Measurements from ENCODE around the gene VWA3A. TPM values are rescaled to one million over a fixed set of nuclear protein-coding genes. Genes with fewer than 3 reads are reported as not detected.
"Not testable (repeated sequence)": the region's sequence is repeated elsewhere in the genome, so short reads cannot be mapped to it uniquely, and the experiment has no call there.

Gene VWA3A
- total RNA-seq, 2 experiments from 2014 or later = 0.15 to 0.20 TPM

- Mint-ChIP-seq H3K27ac (peak overlapping the region; percentile 99), H3K9me3 (peaks cover 8% of the 10 kb centered on the region), H3K27me3 (peaks cover 2% of the 10 kb centered on the region), H3K4me1 (peaks cover 61% of the 10 kb centered on the region), H3K4me3 (peak overlapping the region; percentile 83), H3K36me3 (ENCODE audit: low read depth) (peaks cover 12% of the 10 kb centered on the region)
- ChIA-PET CTCF (interaction anchor here (0.9 to 5.4 kb wide), 6 partner anchors 12 to 115 kb away, joined by 3 to 41 read pairs (median 6); partner anchors contain the start of genes EEF2K and POLR3E), POLR2A (interaction anchor here (0.9 kb wide), 1 partner anchor 239 kb away, joined by 3 read pairs; no protein-coding TSS in a partner anchor)
- DNase-seq = peak; percentile 88
Observed at GRCh38 chr16:22192261-22193062, 100.1 kb downstream of the VWA3A start.

GRCh38 chr16:22193063-22193411 is 100.7 kb downstream of the VWA3A start:
- POLR2A ChIA-PET = no interaction called here
- H3K27ac Mint-ChIP-seq = peak overlapping the region; percentile 99
- peaks cover 8% of the 10 kb centered on the region for H3K9me3 Mint-ChIP-seq
- H3K4me3 Mint-ChIP-seq = peak overlapping the region; percentile 83
- DNase-seq = no peak
- CTCF ChIA-PET = interaction anchor here (0.9 to 5.4 kb wide), 4 partner anchors 13 to 105 kb away, joined by 3 to 41 read pairs (median 24); partner anchors contain the start of genes EEF2K and POLR3E
- H3K27me3 Mint-ChIP-seq = peaks cover 2% of the 10 kb centered on the region
- peaks cover 12% of the 10 kb centered on the region for H3K36me3 Mint-ChIP-seq (ENCODE audit: low read depth)
- peaks cover 62% of the 10 kb centered on the region for H3K4me1 Mint-ChIP-seq

GRCh38 chr16:22194707-22195444 is 102.5 kb downstream of the VWA3A start:
- ChIA-PET POLR2A (no interaction called here), CTCF (interaction anchor here (0.7 to 4.9 kb wide), 6 partner anchors 11 to 106 kb away, joined by 3 to 37 read pairs (median 6); partner anchors contain the start of genes EEF2K and POLR3E)
- Mint-ChIP-seq H3K27ac (peak overlapping the region; percentile 92), H3K4me3 (peak overlapping the region; percentile 79), H3K36me3 (ENCODE audit: low read depth) (peaks cover 12% of the 10 kb centered on the region), H3K9me3 (peaks cover 8% of the 10 kb centered on the region), H3K4me1 (peaks cover 56% of the 10 kb centered on the region), H3K27me3 (peaks cover 2% of the 10 kb centered on the region)
- DNase-seq = no peak

DNA sequence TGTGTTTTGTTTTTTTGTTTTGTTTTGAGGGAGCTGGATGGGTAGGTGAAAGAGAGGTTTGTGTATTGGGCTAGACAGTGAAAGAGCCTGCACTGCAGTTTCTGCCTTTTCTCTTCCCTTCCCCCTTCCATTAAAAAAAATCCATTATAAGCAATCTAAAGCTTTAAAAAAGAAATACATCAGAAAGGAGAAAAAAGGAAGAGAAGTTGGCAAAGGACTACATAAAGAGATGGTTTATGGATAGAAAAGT is 103.0 kb downstream of the VWA3A start:
- Mint-ChIP-seq H3K4me3 (peak overlapping the region; percentile 79), H3K36me3 (ENCODE audit: low read depth) (peaks cover 12% of the 10 kb centered on the region)

GRCh38 chr16:22195695-22196558 is 103.6 kb downstream of the VWA3A start:
- CTCF ChIA-PET = interaction anchor here (0.6 to 4.9 kb wide), 9 partner anchors 10 to 1304 kb away, joined by 3 to 37 read pairs (median 5); partner anchors contain the start of genes EEF2K and POLR3E
- peaks cover 2% of the 10 kb centered on the region for H3K27me3 Mint-ChIP-seq

More for the DNA sequence above, 103.0 kb downstream of the VWA3A start:
- DNase-seq = no peak
- Mint-ChIP-seq H3K27me3 (peaks cover 2% of the 10 kb centered on the region), H3K9me3 (peaks cover 8% of the 10 kb centered on the region), H3K4me1 (peaks cover 56% of the 10 kb centered on the region), H3K27ac (peak overlapping the region; percentile 92)
- ChIA-PET CTCF (interaction anchor here (0.7 to 4.9 kb wide), 6 partner anchors 11 to 105 kb away, joined by 3 to 37 read pairs (median 6); partner anchors contain the start of genes EEF2K and POLR3E), POLR2A (no interaction called here)

DNA sequence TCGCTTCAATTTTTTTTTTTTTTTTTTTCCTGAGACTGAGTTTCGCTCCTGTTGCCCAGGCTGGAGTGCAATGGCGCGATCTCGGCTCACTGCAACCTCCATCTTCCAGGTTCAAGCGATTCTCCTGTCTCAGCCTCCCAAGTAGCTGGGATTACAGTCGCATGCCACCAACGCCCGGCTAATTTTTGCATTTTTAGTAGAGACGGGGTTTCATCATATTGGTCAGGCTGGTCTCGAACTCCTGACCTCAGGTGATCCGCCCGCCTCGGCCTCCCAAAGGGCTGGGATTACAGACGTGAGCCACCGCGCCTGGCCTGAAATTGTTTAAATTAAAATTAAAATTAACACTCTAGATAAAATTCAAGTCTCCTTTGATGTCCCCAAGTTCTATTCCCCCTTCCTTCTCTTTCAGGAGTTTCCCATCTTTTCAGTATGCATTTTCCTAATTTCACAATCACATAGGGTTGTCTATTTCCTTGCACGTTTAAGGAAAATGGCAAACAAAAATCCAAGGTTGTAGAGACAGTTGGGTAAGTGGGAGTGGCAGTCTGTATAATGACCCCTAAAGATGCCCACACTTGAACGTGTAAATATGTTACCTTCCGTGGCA is 104.3 kb downstream of the VWA3A start:
- Mint-ChIP-seq H3K36me3 (ENCODE audit: low read depth) (peaks cover 12% of the 10 kb centered on the region), H3K4me3 (peak overlapping the region; percentile 79), H3K4me1 (peaks cover 56% of the 10 kb centered on the region)
- CTCF ChIA-PET = interaction anchor here (0.6 to 4.9 kb wide), 9 partner anchors 9 to 1303 kb away, joined by 3 to 37 read pairs (median 3); partner anchors contain the start of genes EEF2K and POLR3E
- DNase-seq, H3K27ac Mint-ChIP-seq, H3K27me3 Mint-ChIP-seq, H3K9me3 Mint-ChIP-seq, POLR2A ChIA-PET: not testable (repeated sequence)

More at GRCh38 chr16:22195695-22196558, 103.6 kb downstream of the VWA3A start:
- POLR2A ChIA-PET = no interaction called here
- H3K9me3 Mint-ChIP-seq = peaks cover 8% of the 10 kb centered on the region
- peaks cover 12% of the 10 kb centered on the region for H3K36me3 Mint-ChIP-seq (ENCODE audit: low read depth)
- peak overlapping the region; percentile 92 for H3K27ac Mint-ChIP-seq
- H3K4me1 Mint-ChIP-seq = peaks cover 56% of the 10 kb centered on the region
- peak overlapping the region; percentile 79 for H3K4me3 Mint-ChIP-seq
- DNase-seq = peak; percentile 90

DNA sequence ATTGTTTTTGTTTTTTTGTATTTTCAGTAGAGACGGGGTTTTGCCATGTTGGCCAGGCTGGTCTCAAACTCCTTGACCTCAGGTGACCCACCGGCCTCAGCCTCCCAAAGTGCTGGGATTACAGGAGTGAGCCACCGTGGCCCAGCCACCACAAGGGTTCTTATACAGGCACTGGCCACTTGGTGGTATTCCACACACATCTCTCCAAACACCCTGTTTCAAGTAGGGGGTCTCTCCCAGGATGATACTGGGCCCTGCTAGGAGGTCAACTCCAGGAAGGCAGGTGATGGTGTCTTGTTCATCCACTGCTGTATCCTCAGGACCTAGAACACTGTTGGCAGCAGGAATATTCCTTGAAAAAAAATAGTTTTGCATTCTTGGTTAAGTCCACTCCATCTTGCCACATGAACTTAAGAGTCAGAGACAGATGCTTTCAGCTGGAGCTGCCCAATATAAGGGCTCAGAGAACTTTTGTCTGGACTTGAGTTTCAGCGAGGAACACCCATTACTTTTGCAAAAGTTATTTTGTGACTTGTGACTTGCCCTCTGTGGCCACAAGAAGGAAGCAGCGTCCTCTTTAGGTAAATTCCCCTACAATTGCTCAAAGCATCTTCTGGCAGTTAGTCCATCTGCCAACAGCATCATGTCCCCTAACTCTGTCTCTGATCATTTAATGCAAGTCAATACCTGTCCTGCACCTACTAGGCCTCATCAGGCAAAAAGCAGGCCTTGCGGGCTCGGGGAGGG is 106.4 kb downstream of the VWA3A start:
- H3K4me1 Mint-ChIP-seq = peaks cover 40% of the 10 kb centered on the region
- peaks cover 8% of the 10 kb centered on the region for H3K36me3 Mint-ChIP-seq (ENCODE audit: low read depth)
- no peak for DNase-seq
- peaks cover 4% of the 10 kb centered on the region for H3K9me3 Mint-ChIP-seq
- ChIA-PET CTCF (interaction anchor here (0.5 to 2.5 kb wide), 4 partner anchors 43 to 102 kb away, joined by 3 to 12 read pairs (median 3); partner anchors contain the start of gene POLR3E), POLR2A (no interaction called here)
- H3K27ac Mint-ChIP-seq = no peak overlapping the region
- no peak overlapping the region for H3K4me3 Mint-ChIP-seq
- H3K27me3 Mint-ChIP-seq = peaks cover 2% of the 10 kb centered on the region

GRCh38 chr16:22202261-22202637 is 109.9 kb downstream of the VWA3A start:
- DNase-seq = no peak
- H3K36me3 Mint-ChIP-seq (ENCODE audit: low read depth) = peaks cover 2% of the 10 kb centered on the region
- ChIA-PET CTCF (interaction anchor here (1.4 to 2.3 kb wide), 2 partner anchors 14 to 95 kb away, joined by 3 to 9 read pairs; partner anchors contain the start of gene POLR3E), POLR2A (no interaction called here)
- no peaks in the 10 kb centered on the region for H3K9me3 Mint-ChIP-seq
- H3K27ac Mint-ChIP-seq = no peak overlapping the region
- no peaks in the 10 kb centered on the region for H3K27me3 Mint-ChIP-seq
- no peak overlapping the region for H3K4me3 Mint-ChIP-seq
- peaks cover 29% of the 10 kb centered on the region for H3K4me1 Mint-ChIP-seq

DNA sequence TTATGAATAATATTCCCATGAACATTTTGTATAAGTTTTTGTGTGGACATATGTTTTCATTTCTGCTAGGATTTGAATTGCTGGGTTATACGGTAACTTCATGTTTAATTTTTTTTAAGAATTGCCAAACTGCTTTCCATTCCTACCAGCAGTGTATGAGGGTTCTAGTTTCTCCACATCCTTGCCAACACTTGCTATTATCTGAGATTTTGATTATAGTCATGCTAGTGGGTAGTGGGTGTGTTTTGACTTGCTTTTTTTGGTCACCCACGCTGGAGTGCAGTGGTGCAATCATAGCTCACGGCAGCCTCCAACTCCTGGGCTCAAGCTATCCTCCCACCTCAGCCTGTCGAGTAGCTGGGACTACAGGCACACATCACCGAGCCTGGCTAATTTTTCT is 110.8 kb downstream of the VWA3A start:
- Mint-ChIP-seq H3K4me3 (no peak overlapping the region), H3K27me3 (no peaks in the 10 kb centered on the region), H3K4me1 (peaks cover 35% of the 10 kb centered on the region), H3K9me3 (no peaks in the 10 kb centered on the region), H3K27ac (no peak overlapping the region), H3K36me3 (ENCODE audit: low read depth) (peaks cover 4% of the 10 kb centered on the region)
- DNase-seq = no peak
- POLR2A ChIA-PET = no interaction called here
- CTCF ChIA-PET = interaction anchor here (2.5 to 6.9 kb wide), 3 partner anchors 12 to 97 kb away, joined by 7 to 48 read pairs (median 16); partner anchors contain the start of gene POLR3E

DNA sequence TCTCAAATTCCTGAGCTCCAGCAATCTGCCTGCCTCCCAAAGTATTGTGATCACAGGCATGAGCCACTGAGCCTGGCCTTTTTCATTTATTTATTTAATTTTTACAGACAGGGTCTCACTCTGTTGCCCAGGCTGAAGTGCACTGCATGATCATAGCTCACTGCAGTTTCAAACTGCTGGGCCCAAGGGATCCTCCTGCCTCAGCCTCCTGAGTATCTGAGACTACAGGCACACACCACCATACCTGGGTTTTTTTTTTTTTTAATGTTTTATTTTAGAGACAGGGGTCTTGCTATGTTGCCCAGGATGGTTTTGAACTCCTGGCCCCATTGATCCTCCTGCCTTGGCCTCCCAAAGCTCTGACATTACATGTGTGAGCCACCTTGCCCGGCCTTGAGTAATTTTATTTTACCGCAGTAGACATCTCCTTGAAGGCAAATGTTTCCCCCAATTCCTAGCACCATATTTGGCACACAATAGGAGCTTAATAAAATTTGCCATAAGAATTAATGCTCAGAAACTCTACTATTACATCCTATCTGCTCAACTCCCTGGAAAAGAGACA is 111.8 kb downstream of the VWA3A start:
- no peaks in the 10 kb centered on the region for H3K9me3 Mint-ChIP-seq
- no peak overlapping the region for H3K27ac Mint-ChIP-seq
- H3K27me3 Mint-ChIP-seq = no peaks in the 10 kb centered on the region
- ChIA-PET POLR2A (interaction anchor here (0.6 kb wide), 1 partner anchor 244 kb away, joined by 3 read pairs; no protein-coding TSS in a partner anchor), CTCF (interaction anchor here (0.6 to 6.9 kb wide), 6 partner anchors 9 to 1856 kb away, joined by 3 to 48 read pairs (median 12); partner anchors contain the start of gene POLR3E)
- no peak for DNase-seq
- peaks cover 4% of the 10 kb centered on the region for H3K36me3 Mint-ChIP-seq (ENCODE audit: low read depth)
- no peak overlapping the region for H3K4me3 Mint-ChIP-seq
- peaks cover 30% of the 10 kb centered on the region for H3K4me1 Mint-ChIP-seq

GRCh38 chr16:22205577-22206012 is 113.3 kb downstream of the VWA3A start:
- Mint-ChIP-seq H3K9me3 (no peaks in the 10 kb centered on the region), H3K27me3 (no peaks in the 10 kb centered on the region), H3K36me3 (ENCODE audit: low read depth) (peaks cover 7% of the 10 kb centered on the region), H3K27ac (peak overlapping the region; percentile 76), H3K4me1 (peaks cover 33% of the 10 kb centered on the region), H3K4me3 (peak overlapping the region; percentile 93)
- no peak for DNase-seq
- POLR2A ChIA-PET = interaction anchor here (0.8 to 1.0 kb wide), 2 partner anchors 95 to 119 kb away, joined by 3 to 4 read pairs; no protein-coding TSS in a partner anchor
- CTCF ChIA-PET = interaction anchor here (0.9 to 6.9 kb wide), 11 partner anchors 10 to 95 kb away, joined by 3 to 48 read pairs (median 7); partner anchors contain the start of gene POLR3E
